GM12892 (cell line): ENCODE measurements around the gene TRPM3.

Experiments
- POLR2A ChIP-seq: IDR thresholded peaks from 2 replicates; pipeline ENCODE4 v1.6.1; 2011; ENCODE audit warnings: low read depth, low read length, control low read depth
- POLR2AphosphoS5 ChIP-seq: IDR thresholded peaks from 2 replicates; pipeline ENCODE4 v1.6.1; 2011; ENCODE audit warnings: low read depth, low read length, control low read depth
- TAF1 ChIP-seq: IDR thresholded peaks from 2 replicates; pipeline ENCODE4 v1.6.1; 2011; ENCODE audit warnings: low read depth, mild to moderate bottlenecking, control low read depth, low read length, borderline replicate concordance

- no peak for TF ChIP-seq POLR2AphosphoS5
- no peak for TF ChIP-seq POLR2A
- TF ChIP-seq TAF1: no peak
Observed at GRCh38 chr9:70677055-70677735, 444.2 kb downstream of the TRPM3 start.
